NCI-H2029 (cell line): ENCODE measurements around the gene PDE10A.

Experiments used
- DNase-seq: peaks from one replicate; lab custom pipeline; 2025; lab: John Stamatoyannopoulos, UW

Gene PDE10A

DNA sequence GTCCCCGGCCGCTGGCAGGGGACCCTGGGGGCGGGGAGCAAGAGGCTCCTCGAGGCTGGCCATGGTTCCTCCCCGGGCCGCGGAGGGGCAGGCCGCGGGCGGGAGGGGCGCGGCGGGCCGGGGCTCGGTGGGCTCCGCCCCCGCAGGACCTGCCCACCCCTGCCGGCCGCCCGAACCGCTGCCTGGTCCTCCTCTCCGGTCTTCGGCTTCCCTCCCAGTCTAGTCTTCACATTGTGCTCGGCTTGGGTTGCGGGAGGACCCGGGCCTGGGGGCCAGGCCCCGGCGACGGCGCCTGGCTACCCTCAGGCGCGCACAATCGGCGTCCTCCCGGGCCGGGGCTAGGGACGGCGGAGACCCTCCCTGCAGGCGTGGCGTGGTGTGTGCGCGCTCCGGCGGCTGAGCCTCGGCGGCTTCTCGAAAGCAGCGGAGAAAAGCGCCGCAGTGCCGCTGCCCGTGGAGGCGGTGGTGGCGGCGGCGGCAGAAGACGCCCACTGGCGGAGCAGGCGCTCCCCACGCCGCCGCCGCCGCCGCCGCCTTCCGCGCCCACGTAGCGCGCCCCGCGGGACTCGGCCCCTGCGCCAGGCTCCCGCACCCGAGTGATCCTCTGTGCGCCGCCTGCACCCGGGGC, at the start of gene PDE10A:
Gene PDE10A (minus strand): TSS at position 493 of the 628 bp plus-strand sequence. CDS start 430 bp downstream, at position 63.
- no peak for DNase-seq

DNA sequence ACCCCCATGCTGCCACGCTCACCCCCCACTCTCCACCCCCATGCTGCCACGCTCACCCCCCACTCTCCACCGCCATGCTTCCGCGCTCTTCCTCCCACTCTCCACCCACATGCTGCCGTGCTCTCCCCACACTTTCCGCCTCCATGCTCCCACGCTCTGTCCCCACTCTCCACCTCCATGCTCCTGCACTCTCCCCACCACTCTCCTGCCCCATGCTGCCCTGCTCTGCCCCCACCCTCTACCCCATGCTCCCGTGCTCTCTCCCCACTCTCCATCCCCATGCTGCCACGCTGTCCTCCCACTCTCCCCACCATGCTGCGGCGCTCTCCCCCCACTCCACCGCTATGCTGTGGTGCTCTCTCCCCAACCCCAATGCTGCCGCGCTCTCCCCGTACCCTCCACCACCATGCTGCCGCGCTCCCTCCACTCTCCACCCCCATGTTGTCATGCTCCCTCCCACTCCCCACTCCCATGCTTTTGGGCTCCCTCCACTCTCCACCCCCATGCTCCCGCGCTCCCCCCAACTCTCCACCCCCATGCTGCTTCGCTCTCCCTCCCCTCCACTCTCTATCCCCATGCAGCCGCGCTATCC, 46.0 kb upstream of the PDE10A start:
- no peak for DNase-seq

DNA sequence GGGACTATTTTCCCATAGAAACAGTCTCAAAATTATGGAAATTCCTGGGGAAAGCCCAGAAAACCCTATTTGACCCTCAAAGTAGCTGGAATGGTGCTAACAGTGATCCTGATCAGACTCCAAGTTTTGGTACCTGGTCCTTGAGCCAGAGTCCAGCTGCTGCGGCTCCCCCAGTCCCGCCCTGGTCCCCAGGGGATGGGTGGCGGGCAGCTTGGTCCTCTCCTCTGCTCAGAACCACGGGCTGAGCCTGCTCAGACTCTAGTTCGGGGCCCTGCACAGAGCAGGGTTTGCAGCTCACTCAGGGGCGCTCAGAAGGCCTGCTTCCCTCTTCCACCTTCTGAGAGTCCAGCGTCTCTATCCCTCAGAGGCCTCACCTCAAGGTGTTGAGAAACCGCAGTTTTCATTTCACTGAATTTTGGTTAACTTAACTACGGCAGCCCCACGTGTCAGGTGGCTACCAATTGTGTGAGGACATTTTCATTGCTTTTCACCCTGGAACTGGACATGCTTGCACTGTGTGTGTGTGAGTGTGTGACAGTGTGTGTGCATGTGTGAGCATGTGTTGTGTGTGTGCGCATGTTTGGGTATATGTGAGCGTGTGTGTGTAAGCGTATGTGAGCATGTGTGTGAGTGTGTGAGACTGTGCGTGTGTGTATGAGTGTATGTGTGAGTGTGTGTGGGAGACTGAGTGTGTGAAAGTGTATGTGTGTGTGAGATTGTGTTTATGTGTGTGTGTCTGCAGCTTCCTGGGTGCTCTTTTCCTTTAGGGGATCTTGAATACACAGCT, 44.2 kb upstream of the PDE10A start:
- no peak for DNase-seq

DNA sequence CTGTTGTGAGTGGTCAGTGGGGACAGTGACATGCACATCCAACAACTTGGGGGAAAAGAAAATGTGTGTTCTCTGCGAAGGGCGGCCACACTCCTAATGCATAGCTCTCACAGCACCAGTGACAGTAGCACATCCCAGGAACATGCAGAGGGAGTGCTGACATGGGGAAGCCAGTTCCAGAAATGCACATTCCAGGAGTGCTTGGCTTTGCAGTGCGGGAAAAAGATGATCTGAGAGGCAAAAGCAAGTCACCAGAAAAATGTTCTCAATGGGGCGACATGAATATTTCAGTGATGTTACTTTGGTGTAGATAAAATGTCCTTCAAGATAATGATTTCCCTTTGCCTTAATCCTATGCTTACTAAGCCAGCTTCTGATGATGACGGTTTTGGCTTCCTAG, 42.9 kb upstream of the PDE10A start:
- DNase-seq = no peak

DNA sequence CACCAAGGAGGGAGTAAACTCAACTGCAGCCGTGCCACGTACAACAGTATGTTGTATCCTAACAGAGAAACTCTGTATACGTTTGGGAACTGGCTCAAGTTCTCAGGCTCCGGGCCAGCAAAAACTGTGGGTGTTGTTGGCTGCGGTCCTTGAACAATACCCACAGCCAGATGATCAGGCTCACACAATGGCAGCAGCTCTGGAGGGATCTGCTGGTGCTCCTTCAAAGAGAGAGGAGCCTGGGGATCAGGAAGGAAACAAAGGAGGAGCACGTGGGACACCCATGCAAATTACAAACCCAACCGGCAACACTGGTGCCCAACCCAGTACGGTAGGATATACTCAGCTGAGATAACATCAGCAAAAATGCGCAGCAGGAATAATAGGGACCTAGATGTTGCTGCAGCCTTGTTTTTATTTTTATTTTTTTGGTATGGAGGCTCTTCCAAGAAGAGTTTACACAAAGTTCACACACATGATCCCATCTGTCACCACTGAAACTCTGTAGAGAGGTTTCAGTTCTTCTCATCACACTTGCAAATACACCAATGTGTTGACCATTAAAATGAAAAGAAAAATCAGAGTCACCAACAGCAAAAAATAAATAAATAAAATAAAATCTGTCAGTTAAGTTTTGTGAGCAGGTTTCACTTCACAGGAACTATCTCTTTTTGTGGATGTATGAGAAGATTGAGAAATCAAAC, 41.2 kb upstream of the PDE10A start:
- no peak for DNase-seq

DNA sequence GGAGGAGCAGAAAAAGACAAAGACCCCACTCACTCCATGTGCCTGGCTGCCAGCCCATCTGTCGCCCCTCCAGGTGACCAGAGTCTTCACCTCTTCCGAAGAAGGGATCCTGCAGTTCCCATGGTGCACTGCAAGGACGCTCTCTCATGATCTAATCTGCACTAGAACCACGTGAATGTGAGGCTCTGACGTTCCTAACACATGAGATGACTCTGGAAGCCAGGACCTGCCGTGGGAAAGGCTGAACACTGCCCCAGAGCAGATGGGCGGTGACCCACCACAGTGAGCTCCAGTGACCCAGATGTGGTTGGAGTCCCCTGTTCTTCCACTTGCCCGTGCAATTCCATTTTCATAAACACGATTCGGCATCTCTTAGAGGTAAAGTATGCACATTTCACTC, 39.6 kb upstream of the PDE10A start:
- DNase-seq = no peak

DNA sequence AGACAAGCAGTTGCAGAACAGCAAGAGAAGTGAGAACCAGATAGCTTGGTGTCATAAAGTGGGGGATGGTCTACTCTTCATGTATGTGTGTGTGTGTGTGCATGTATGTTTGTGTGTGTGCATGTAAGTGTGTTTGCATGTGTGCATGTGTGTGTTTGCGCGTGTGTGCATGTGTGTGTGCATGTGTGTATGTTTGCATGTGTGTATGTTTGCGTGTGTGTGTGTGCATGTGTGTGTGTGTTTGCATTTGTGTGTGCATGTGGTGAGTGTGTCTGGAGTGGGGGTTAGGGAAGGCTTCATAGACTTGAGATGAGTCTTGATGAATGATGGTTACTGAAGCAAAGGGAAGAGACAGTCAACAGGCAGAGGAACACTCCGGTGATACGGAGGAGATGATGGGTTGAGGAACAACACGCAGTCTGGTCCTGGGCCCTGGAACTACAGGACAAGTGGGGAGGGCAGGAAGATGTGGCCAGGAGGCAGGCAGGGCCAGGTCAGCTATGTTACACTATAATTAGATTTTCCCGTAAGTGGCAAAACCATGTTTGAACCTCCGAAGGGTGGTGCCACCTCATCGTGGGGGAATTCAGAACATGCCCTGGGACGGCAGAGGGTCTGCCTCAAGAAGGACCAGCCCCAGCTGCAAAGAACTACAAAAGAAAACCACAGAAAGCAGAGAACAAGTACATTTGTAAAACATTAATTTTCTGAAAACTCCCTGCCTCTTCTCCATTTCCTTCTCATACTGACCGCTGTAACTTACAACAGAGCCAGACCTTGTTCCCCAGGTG, 38.7 kb upstream of the PDE10A start:
- no peak for DNase-seq

DNA sequence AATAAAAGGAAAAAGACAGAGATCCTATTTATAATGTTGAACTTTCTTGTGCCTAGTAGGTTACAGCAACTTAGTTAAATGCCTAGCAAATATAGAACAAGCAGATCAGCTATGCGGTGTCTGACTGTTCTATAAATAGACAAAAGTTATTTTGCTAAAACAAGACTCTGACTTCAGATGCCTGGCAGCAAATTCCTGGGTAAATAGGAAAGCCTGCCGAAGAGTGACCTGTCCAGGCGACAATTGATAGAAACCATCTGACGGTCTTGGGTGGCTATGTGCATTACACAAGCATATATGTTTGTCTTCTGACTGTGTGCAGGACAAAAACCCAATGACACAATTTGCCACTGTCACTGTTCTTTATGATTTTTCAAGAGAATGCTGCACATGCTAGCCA, 38.0 kb upstream of the PDE10A start:
- no peak for DNase-seq

DNA sequence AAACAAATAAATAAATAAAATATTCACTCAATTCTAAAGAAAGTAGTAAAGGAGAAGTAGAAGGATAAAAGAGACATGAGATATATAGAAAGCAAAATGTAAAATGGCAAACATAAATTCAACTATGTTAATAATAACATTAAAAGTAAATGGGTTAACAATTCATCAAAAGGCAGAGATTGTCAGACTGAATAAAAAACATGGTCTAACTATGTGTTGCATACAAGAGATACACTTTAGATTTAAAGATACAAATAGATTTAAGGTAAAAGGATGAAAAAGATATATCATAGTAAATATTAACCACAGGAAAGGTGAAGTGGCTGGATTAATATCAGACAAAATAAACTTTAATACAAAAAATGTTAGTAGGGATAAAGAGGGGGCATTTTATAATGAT, 35.8 kb upstream of the PDE10A start:
- DNase-seq = no peak

DNA sequence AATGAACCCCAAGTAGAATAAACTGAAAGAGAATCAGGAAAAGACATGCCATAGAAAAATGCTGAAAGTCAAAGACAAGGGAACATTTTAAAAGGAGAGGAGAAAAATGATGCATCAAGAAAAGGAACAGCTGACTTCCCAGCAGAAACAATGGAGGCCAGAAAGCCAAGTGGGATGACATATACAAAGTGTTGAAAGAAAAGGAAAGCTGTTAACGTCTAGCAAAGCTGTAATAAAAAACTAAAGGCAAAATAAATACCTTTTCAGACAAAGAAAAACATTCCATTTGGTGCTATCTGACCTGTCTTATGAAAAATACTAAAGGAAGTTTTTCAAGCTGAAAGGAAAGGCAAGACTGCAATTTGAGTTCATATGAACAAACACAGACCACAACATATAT, 34.1 kb upstream of the PDE10A start:
- DNase-seq = no peak

DNA sequence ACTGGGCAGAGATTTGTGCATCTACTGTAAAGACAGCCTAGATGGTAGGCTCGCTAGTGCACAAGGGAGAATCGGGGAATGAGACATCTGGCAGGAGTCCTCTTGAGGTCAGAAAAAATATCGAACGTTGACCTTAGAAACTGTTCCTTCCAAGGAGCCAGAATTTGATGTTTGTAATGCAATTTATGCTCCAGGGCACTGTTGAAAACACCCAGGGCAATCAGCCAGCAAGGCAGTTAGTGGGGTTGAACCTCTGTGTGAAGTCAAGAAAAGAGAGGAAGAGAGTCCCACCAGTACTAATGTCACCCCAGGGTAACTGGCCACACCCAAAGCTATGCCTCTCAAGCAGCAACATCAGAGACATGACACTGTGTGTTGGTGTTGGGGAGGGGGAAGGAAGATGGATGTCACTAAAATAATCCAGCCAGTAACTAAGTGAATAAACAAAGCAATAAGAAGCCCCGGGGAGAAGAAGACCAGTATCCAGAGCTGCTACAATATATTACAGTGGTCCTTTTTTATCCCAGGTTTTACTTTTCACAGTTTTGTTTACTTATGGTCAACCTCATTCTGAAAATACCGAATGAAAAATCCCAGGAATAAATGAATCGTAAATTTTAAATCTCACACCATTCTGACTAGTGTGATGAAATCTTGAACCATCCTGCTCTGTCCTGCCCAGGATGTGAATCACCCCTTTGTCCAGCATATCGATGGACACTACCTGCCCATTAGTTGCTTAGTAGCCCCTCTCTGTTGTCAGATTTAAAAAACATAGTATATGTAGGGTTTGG, 32.9 kb upstream of the PDE10A start:
- DNase-seq = no peak

DNA sequence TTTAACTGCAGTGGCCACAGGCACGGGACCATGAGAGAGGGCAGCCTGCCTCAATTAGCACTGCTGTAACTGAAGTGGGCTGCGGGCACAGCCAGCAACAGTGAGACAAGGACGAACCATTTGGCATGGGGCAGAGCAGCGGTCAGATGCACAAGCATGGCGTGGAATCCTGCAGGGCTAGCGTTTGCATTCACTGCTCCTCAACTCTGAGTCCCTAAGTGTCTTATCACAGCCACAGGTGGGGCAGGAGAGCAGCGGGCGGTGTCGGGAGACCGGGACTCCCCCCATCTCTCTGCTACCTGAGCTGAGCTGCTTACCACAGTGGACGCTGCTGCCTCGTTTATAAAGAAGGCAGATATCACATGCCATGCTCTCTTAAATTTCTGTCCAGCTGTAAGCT, 31.3 kb upstream of the PDE10A start:
- no peak for DNase-seq

DNA sequence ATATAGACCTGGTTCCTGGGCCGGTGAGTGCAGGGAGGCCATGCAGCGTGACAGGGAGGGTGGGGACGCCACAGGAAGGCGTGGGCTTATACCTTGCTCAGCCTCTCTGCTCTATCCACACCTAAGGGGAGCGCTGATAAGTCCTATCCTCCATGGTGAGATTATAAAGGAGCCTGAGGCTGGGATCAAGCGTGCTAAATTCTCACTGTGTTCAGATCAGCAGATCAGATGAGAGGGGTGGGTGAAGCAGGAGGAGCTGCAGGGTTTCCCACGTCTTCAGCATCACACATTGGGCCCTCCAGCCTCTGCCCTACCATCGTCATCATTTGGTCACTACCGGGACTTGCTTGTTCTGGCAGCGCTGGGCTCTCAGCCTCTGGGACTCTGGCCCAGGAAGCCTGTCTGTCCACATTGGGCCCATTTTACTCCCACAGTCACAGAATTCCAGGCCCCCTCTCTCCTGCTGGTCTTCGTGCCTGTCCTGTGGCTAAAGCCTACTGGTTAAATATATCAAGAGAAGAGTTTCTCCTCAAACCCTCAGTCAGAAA, 29.1 kb upstream of the PDE10A start:
- DNase-seq = no peak

DNA sequence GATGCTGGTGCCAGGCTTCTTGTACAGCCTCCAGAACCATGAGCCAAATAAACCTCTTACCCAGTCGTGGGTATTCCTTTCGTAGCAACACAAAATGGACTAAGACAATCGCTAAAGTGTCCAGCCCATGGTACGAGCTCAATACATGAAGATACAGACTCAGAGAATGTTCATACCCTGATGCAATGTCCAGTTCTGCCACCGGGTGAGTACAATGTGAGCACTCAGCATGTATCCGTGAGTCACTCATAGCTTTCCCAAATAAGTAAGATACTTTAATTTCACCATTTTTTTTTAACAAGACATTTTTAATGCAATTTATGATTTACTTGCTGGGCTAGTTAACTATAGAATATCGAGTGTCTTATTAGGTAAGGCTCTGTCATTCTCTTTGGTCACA, 26.7 kb upstream of the PDE10A start:
- no peak for DNase-seq

DNA sequence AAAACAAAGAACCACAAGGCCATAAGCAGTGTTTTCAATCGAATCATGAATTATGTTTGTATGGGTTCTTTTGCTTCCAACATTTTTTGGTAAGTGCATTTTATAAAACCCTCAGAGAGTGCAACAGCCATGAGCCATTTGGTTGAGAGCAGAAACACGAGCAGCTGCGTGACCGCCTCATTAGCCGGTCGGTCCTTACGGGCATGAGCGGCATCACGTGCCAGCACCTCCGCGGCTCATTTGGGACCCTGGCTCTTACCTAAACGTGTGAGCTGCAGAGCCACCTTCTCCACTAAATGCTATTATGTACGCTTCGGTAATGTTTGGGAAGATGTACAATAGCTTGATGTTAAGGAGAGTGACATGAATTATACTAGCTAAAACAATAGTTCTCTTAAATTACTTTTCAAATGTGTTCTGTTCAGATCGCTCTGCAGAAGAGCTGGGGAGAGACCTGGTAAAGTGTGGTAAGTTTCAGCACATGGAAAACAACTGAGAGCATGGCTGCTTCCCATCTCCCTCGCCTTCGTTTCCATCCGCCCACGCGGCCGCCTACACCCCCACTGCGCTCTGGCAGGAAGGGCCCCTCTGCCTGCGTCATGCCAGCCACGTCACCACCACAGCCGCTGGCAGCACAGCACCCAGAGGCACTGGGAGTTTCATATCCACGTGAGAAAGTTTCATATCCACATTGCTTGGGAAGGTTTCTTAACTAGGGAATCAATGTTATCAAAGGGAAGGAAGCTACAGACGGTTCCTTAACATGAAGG, 23.7 kb upstream of the PDE10A start:
- DNase-seq = no peak

DNA sequence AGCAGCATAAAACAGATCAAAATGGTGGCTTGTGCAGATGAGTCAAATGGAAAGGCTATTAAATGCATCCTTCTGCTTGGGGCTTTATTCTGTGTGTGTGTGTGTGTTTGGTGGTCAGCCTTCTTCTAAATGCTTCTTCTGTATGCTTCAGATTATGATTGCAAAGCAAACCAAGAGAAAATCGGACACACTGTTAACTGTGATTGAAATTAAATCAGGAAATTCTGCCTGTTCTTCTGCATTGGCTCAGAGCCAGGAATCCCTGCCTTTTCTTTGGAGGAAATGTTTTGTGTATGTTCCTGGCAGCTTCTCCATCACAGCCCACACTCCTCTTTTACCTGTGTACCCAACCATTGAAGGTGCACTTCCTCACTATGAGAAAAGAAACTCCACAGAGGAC, 22.3 kb upstream of the PDE10A start:
- DNase-seq = peak; percentile 22

DNA sequence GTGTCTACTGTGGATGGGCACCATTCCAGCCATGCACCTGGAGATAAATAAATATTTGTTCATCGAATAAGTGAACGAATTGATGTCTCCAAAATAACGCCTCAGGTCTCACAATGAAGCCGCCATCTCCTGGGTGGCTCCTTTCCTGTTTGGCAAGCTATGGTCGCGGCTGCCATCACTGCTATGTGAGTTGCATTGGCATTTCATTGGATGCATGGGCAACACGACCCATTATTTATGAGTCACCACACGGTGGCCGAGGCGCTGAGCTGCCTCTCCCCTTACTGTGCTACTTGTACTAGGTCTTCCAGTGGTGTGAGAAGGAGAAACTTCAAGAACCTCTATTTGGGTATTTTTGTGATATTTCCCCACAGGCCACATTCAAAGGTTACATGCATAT, 21.3 kb upstream of the PDE10A start:
- peak; percentile 57 for DNase-seq

DNA sequence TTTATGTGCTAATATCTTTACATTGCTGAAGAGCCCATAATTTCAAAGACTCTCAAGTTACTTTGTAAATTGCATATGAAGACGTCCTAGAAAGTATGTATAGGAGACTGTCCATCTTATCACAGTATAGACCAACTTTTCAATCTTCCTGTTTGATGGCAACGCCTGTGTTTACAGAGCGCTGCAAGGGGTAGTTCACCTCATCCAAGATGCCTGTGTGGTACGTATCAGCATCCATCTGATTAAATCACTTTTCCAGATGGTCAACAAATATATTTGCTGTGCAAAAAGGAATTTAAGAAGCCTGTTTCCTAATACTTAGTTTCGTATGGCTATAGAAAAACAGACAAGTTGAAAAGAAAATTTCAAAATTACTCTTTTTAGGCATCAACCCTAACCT, 17.9 kb upstream of the PDE10A start:
- DNase-seq = no peak

DNA sequence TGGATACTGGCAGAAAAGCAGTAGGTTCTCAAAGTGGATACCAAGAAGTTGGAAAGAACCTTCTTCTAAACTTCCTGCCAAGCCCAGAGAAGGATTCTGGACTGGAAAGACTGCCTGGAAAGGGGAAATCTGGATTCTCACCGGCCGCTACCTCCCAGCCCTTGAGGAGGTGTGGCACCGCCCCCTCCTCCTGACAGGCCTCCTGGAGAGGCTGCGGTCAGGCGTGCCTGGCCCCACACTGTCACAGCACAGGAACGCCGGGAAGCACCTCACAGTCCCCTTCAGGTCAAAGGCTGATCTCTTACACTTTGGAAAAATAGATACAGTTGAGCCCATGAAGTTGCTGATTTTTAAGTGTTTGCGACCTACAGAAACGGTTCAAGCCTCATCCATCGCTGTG, 16.3 kb upstream of the PDE10A start:
- DNase-seq = no peak

DNA sequence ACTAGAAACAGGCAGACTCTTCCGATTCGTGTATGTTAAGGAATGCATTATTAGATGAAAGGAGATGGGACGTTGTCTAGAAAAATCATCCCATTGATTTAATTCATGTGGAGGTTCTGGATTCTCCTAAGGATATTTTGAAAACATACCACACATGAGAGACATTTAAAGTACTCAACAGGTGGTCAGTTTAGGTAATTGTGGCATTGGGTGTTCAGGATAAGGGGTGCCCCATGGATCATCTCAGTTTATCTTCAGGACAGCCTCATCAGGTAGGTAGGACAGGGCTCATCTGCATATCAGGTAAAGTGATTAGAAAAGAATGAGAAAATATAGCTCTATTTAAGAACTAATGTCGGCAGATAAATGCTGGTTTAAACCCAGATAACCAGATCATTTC, 15.9 kb upstream of the PDE10A start:
- DNase-seq = no peak
